HuH-7.5 (cell line): ENCODE data around the gene CLEC6A.
"Not testable (repeated sequence)": the region's sequence is repeated elsewhere in the genome, so short reads cannot be mapped to it uniquely, and the experiment has no call there.

Source experiments
- DNase-seq: peaks from one replicate; pipeline ENCODE4 v3.0.0; 2011; ENCODE audit warnings: low spot score

CLEC6A gene

DNA sequence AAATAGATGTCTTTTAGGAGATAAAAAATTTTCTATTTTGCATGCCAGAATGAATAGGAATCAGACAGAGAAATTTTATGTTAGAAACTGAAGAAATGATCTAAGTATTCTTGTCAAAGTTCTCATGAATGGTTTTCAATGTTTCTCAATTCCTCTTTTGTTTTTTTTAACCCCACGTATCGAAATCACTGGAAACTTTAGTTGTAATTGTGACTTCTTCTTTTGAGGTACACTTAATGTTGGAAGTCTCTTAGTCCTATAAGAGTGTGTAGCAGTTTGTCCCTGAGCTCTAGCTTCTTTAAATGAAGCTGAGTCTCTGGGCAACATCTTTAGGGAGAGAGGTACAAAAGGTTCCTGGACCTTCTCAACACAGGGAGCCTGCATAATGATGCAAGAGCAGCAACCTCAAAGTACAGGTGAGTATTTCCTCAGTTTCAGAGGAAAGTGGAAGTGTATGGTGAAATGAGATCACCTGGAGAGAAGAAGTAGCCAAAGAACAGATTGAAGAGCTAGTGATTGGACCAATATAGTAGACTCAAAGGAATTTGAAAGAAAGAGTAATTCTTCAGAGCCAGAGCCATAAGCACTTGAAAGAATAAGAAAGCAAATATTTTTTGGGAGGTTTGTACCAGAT is at the start of gene CLEC6A:
CLEC6A (plus strand) TSS at position 236 of the 634 bp plus-strand sequence; CDS start at position 386, 150 bp downstream.
- no peak for DNase-seq

DNA sequence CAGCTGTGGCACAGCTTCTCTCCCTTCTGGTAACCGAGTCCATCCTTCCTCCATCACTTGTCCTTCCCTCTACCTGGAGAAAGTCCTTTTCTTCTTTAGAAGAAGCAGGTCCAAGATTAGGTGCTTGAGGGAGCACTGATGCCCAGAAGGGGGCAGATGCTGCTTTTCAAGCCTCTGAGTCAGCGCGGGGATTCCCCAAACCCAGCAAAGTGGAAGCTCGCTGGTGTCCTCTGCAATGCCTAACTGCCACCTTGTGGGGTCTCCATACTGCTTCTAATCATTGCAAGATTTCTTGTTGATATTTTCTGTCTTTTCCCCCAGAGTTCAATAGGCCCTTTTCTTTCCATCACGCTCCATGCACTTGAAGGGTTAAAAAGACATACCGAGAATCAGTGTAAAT is 36.2 kb upstream of the CLEC6A start:
- not testable (repeated sequence) for DNase-seq

DNA sequence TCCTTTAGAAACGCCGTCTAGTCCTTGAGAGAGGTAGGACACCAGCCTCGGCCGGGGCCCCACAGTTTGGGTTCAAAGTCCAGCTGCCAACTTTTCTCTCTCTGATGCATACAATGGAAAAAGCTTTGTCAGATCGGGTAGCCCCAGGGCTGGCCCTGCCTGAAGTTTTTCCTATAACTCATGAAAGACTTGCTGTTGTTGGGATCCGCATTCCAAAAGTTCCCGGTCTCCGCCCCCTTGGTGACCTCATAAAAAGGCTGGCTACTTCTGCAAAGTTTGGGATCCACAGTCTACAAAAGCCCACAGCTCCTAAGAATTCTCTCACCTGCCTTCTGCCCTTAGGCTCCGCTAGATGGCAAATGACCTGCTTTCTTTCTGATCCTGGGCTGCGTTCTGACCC is 35.3 kb upstream of the CLEC6A start:
- no peak for DNase-seq

DNA sequence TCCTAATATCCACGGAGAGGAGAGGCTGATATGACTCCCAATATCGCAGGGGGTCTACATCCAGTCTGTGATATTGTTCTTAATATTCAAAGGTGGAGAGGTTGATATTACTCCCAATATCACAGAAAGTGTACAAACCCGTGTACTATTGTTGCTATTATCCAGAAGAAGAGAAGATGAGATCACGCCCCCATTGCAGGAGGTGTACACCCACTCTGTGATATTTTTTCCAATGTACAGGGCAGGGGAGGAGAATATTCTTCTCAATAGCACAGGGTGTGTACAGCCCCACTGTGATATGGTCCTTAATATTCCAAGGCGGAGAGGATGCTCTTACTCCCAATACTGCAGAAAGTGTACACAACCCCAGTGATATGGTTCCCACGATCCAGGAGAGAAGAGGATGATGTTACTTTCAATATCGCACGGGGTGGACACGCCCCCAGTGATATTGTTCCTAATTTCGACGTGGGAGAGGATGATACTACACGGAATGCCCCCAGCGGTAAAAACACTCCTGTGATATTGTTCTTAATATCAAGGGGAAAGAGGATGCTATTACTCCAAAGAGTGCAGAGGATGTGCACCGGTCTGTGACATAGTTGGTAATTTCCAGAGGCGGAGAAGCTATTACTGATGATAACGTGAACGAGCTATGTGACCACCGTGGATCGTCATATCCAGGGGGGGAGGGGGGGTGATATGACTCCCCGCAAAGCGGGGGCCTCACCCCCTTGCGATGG is 11.1 kb upstream of the CLEC6A start:
- DNase-seq, result not testable (repeated sequence)

DNA sequence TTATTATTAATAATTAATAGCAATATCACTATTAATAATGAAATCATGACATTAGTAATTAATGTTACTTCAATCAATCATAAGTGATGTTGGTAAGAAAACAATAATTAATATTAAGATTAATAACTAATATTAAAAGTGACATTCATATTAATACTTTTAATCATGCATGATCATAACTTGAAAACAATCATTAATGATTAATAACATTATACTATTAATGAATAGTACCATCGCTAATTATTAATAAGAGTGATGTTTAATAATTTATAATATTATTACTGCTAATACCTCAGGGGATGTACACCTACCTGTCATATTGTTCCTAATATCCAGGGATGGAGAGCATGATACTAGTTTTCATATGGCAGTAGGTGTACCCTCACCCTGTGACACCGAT is 10.0 kb upstream of the CLEC6A start:
- no peak for DNase-seq

DNA sequence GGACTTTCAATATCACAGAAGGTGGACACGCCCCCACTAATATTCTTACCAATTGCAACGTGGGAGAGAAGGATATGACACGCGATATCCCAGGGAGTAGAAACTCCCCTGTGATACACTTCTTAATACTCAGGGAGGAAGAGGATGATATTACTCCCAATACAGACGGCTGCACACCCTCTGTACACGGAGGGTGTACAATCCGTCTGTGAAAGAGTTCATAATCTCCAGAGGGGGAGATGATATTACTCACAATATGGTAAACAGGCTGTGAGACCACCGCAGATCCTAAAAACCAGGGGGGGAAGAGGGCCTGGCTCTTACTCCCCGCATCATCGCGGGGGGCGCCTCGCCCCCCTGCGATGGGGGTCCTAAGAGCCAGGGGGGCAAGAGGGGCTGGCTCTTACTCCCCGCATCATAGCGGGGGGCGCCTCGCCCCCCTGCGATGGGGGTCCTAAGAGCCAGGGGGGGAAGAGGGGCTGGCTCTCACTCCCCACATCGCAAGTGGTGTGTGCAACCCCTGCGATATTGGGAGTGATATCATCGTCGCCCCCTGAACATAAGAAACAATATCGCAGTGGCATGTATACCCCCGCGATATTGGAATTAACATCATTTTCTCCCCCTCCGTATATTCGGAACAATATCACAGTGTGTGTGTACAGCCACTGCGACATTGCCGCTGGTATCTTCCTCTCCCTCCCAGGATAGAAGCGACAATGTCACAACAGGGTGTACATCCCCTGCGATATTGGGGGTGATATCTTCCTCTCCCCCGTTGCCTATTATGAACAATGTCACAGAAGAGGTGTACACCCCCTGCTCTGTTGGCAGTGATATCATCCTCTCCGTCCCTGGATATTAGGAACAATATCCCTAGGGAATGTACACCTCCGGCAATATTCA is 8.9 kb upstream of the CLEC6A start:
- DNase-seq, result no peak

DNA sequence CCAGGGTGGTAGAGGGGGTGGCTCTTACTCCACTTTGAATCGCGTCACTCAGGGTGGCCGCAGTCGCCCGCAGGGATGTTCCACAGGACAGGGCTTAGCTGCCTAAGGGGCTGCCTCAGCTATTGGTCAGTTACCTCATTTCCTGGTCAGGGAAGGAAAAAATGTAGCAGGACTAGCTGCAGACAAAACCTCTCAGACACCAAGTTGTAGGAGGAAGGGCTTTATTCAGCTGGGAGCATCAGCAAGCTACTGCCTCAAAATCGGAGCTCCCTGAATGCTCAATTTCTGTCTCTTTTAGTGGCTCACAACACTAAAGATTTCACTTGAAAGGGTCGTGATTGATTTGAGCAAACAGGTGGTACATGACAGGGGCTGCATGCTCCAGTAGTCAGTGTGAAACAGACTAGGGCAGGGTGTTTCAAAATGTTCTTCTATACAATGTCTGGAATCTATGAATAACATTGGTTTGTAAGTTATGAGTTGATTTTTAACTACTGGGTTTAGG is 6.4 kb upstream of the CLEC6A start:
- no peak for DNase-seq

DNA sequence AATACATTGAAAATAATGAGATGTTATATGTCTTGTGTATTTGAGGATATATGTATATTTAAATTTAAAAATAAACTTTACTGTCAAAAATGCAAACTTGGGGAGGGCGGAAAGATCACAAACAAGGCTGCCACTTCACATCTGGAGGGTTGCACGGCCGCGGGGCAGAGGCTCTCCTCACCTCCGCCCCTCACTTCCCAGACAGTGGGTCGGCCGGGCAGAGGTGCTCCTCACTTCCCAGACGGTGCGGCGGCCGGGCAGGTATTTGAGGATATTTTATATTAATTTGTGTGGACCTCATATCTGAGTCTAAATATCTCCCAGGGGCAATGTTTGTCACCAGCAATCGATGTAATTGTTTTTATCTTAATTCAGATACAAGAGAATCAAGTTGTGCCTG is 3.7 kb upstream of the CLEC6A start:
- DNase-seq, result no peak

DNA sequence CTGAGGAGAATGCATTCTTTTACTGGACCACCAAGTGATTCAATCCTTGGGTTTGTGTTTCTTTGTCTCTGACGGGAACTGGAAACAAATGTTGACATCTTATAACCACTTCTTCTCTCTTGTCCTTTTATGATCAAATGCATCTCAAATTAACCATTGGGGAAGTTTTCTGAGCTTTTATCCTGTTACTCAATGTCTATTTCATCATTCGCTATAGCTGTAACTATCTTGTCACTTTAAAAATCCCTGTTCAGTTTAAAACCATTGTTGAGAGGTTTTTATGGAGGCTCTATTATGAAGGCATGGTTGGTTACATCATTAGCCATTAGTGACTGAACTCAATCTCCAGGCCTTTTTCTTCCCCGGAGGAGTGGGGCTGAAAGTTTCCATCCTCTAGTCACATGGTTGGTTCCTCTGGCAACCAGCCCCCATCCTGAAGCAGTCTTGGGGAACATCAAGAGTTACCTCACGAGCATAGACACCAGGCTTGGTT is 2.7 kb upstream of the CLEC6A start:
- no peak for DNase-seq

DNA sequence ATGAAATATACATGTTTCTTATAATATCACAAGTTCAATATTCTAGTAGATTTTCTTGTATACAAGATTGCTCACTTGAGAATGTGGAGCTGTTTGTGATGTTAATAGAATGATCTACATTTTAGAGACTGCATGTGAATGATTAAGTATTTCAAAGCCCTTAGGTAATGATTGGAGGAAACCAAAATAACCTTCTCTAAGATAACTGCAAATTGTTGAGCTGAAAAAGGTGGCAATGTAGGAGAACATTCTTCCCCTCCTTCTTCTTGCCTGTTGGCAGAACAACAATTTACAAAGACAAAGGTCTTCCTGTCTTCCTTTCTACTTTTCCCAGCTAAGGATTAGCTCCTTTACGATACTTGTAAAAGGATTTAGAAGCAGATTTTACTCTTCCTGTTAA is 2.0 kb upstream of the CLEC6A start:
- no peak for DNase-seq

DNA sequence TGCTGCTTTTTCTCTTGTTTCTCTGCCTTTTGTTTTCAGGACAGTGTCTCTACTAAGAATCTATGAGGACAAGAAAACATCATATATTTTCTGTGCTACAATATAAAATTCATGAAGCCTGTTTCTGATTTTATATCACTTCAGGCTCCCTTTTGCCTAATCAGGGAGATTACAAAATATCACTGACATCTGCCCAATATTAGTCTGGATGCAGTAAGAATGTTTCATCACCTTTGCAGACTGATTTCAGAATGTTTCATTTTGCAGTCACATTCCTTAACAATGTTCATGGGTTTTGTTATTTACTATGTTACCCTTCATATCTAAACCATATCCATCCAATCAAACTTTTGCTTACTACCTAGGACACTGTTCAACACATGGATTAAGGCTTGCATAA is 491 bp upstream of the CLEC6A start:
- no peak for DNase-seq

DNA sequence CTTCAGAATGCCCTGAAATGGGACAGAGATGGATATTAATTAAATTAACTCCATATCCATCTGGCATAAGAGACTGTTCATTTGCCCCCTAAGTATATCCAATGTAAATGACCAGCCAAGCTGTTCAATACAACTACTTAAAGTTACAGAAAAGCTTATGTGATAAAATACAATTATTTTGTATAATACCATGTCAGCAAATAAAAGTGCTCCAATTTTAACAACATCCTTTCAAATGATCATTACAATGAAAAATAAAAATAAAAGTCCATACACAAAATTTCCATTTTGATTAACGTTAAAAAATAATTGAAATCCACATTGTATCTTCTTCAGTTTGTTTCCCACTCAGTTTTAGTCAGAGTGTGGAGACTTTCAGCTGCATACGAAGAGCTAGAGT is 5.7 kb downstream of the CLEC6A start:
- no peak for DNase-seq

DNA sequence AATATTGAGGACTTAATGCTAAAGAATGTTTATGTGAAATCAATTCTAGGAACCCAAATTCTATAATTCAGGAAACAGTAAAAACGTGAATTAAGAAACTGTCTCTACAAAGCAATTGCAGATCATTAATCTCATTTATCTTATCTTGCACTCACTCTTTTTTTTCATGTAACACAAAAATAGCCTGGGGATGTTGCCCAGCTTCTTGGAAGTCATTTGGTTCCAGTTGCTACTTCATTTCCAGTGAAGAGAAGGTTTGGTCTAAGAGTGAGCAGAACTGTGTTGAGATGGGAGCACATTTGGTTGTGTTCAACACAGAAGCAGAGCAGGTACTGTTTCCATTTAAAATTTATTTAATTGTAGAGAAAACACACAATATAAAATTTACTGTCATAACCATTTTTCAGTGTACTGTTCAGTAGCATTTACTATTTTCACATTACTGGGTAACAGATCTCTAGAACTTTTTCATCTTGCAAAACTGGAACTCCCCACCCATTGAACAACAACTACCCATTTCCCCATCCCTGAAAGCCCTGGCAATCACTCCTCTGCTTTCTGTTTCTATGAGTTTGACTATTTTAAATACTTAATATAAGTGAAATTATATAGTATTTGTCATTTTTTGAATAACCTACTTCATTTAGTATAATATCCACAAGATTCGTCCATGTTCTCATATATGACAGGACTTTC is 9.7 kb downstream of the CLEC6A start:
- no peak for DNase-seq

DNA sequence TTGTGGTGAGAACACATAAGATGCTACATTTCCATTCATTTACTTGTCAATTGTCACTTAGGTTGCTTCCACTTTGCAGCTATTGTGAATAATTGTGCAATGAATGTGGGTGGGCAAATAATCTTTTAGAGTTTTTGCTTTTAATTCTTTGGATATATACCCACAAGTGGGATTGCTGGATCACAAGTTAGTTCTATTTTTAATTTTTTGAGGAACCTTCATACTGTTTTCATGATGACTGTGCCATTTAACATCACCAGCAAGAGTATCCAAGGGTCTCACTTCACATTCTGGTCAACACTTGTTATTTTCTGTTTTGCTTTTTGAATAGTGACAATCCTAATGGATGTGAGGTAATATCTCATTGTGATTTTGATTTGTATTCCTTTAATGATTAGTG is 10.5 kb downstream of the CLEC6A start:
- no peak for DNase-seq

DNA sequence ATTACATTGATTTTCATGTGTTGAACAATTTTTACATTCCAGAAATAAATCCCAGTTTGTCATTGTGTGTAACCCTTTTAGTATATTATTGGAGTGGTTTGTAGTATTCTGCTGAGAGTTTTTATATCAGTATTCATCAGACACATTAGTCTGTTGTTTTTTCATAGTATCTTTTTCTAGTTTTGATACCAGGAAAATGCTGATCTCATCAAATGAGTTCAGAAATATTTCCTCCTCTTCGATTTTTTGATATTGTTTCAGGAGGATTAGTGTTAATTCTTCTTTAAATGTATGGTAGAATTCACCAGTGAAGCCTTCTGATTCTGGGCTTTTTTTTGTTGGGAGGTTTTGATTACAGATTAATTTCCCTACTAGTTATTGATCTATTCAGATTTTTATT is 15.3 kb downstream of the CLEC6A start:
- DNase-seq, result no peak

DNA sequence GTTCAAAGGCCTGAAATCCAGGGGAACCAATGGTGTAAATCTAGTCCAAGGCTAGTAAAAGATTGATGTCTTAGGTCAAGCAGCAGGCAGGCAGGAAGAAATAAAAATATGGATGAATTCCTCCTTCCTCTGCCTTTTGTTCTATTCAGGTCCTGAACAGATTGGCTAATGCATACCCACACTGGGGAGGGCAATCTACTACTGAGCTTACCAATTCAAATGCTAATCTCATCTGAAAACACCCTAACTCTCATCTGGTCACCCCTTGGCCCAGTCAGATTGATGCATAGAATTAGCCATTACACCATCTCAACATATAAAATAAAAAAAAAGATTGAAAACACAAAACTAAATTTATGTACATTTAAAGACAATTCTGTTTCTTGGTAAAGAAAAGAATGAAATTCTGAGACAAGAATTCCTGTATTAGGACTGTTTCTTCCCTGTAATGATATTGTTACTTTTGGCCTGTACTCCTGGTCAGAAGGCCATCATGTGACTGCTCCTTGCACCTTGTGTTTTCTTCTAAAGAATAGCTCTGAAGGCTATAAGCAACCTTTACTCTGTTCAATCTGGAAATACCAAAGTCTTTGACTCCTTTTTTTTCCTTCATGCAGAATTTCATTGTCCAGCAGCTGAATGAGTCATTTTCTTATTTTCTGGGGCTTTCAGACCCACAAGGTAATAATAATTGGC is 19.9 kb downstream of the CLEC6A start:
- DNase-seq, result no peak

DNA sequence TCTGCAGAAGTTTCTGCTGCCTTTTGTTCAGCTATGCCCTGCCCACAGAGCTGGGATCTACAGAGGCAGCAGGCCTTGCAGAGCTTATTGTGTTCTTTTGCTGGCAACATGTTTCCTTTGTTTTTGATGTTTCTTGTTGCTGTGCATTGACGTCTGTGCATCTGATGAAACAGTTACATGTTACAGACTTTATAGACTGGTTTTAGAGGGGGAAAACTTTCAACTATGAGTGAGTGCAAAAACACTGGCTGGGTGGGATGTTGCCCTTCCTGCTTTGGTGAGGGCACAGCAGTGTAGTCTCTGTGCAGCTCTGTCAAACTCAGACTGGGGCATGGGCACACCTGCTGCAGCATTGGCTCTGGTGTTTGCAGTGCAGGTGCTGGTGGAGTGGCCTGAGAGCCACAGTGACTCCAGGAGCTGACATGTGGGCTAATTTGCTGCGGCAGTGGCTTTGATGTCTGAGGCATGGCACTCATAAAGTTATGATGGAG is 26.9 kb downstream of the CLEC6A start:
- no peak for DNase-seq

DNA sequence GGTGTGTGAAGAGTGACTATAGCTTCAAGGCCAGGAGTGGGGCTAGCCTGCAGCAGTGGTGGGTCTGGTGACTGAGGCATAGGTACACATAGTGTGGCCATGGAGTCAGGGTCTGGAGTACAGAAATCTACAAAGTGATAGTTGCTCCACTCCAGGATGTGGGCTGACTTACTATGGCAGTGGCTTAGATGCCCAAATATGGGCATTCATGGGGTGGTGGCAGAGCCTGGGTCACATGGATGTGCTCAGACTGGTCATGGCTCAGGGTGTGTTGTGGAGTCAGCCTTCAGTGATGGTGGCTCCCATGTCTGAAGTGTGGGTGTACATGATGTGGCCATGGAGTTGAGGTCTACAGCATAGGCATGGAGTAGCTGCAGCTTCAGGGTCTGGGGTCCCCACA is 27.3 kb downstream of the CLEC6A start:
- DNase-seq, result no peak

DNA sequence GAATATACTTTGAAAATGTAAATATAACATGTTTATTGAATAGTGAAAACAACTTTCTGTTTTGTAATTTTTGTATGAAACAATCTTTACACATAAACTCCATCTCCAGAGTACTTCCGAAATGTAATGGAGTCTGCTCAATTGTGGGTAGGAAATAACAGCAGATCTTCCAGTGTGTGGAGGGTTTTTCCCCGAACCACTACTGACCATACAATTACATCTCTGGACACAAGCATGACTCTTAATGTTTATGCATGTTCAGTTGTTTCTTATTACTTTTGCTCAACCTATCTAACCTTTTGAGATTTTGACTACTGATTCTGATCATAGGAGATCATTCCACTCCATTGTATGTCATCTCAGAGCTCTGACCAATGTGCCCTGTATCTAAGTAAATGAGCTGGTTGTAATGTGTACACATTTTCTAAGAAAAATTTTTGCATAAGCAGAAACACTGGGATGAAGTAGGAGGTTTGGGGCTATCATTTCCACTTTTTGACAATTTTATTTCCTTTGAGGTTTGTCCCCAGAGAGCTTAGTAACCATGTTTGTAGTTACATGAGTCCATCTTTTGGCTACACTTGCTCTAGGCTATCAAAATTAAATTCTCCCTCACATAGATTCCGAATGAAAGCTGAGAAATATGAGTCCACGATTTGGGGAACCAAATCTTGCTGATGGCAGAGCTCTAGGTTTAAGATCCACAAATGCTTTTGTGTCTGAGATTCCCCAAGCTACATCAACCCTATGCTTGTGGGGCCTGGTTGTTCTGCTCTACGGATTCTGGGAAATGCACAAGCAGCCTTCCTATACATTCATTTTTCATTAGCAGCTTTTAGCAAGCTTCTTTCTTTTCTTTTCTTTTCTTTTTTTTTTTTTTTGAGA is 36.1 kb downstream of the CLEC6A start:
- DNase-seq, result no peak

DNA sequence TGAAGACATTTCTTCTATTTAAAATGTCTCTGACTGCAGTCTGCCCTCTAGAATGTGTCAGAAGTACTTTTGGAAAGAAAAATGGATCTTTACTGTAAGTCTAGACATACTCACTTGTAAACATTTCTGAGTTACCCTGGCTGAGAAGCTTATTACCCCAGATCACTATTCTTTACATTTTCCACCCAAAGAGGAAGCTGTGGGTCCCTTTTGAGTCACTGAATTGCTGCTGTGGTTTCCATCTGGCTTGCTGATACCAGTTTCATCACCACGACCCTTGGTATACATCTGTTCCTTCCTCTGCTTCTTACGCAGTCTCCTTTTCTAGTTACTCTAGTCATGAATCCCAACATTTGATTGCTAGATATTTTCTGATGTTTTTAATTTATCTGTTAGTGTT is 37.3 kb downstream of the CLEC6A start:
- DNase-seq, result no peak
